GM19438 (cell line): ENCODE data around the gene SLC22A8.
"Not testable (repeated sequence)": the region's sequence is repeated elsewhere in the genome, so short reads cannot be mapped to it uniquely, and the experiment has no call there.

Source experiments
- ATAC-seq: cut with Tn5 transposase; IDR thresholded peaks from one replicate; pipeline ENCODE4 v1.9.1; 2021; ENCODE audit warnings: low read depth; ENCODE audit not compliant: unreplicated experiment

SLC22A8 gene

GRCh38 chr11:62988276-62988675, 27.4 kb downstream of the SLC22A8 start:
- no peak for ATAC-seq

GRCh38 chr11:62985041-62985750, 30.4 kb downstream of the SLC22A8 start:
- ATAC-seq: no peak

- no peak for ATAC-seq
Measured at GRCh38 chr11:62984451-62984991, 31.1 kb downstream of the SLC22A8 start, which contains the start of gene SLC22A6. Gene SLC22A6 (minus strand): TSS chr11:62984967. CDS start chr11:62984690, 277 bp downstream.

GRCh38 chr11:62983536-62984199, 32.0 kb downstream of the SLC22A8 start:
- ATAC-seq: no peak

GRCh38 chr11:62981743-62982142, 33.9 kb downstream of the SLC22A8 start:
- no peak for ATAC-seq

- no peak for ATAC-seq
Measured at GRCh38 chr11:62980133-62980760, 35.4 kb downstream of the SLC22A8 start.

- no peak for ATAC-seq
Measured at GRCh38 chr11:62976109-62976508, 39.5 kb downstream of the SLC22A8 start.

GRCh38 chr11:62974848-62975522, 40.7 kb downstream of the SLC22A8 start:
- ATAC-seq: no peak

- ATAC-seq: no peak
Measured at GRCh38 chr11:62965574-62965973, 50.1 kb downstream of the SLC22A8 start.

- no peak for ATAC-seq
Measured at GRCh38 chr11:62962391-62962790, 53.2 kb downstream of the SLC22A8 start.

- ATAC-seq: no peak
Measured at GRCh38 chr11:62961017-62961570, 54.5 kb downstream of the SLC22A8 start.

- no peak for ATAC-seq
Measured at GRCh38 chr11:62959422-62959980, 56.1 kb downstream of the SLC22A8 start.

GRCh38 chr11:62958547-62959421, 56.9 kb downstream of the SLC22A8 start:
- ATAC-seq: no peak

- ATAC-seq: no peak
Measured at GRCh38 chr11:62957147-62957546, 58.5 kb downstream of the SLC22A8 start.

GRCh38 chr11:62954478-62954877, 61.2 kb downstream of the SLC22A8 start:
- ATAC-seq: no peak

GRCh38 chr11:62953811-62954210, 61.8 kb downstream of the SLC22A8 start:
- no peak for ATAC-seq

- ATAC-seq: no peak
Measured at GRCh38 chr11:62948765-62949320, 66.8 kb downstream of the SLC22A8 start.

GRCh38 chr11:62945538-62945937, 70.1 kb downstream of the SLC22A8 start:
- ATAC-seq: not testable (repeated sequence)
